ENCODE data around the gene PRSS38. TPM values are rescaled to one million over a fixed set of nuclear protein-coding genes. Genes with fewer than 3 reads are reported as not detected.

PRSS38 gene
- total and polyA plus RNA-seq, 10 of the 15 experiments (the other 5 are each of a cell fraction or from before 2014, with no cell fraction given), result not detected

DNA sequence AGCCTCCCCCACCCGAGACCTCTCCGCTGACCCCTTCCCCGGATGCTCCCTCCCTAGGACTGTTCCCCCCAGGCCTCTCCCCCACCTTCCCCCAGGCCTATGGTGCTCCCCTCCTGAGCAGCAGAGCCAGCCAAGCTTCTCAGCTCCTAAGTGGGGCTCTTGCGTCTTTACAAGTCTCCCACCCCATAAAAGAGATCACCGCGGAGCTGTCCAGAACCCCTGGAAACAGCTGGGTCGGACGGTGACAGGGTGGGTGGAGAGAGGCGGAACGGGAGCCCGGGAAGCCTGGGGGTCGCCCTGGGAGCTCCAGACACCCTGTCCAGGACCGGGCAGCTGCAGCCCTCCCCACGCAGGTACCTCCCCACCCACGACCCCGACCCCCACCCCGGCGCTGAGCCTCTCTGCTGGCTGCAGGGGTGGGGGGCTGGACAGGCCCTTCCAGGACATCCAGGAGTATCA, 71.1 kb downstream of the PRSS38 start:
- intact Hi-C loops (cut with micrococcal nuclease; ENCODE audit: unreplicated experiment) (no loop called here), in situ Hi-C loops (cut with MboI) (no loop called here)
- Histone ChIP-seq H3K4me3 (no peak overlapping the region), H3K27me3 (replicated peaks in 1 of 2; ENCODE audit: control insufficient read depth in 2 of 2, insufficient read depth in 2 of 2, low read length in 1 of 2) (no peaks in the 10 kb centered on the region), H4K20me1 (ENCODE audit: control insufficient read depth, insufficient read depth) (no peaks in the 10 kb centered on the region), H3K36me3 (ENCODE audit: control insufficient read depth in 2 of 2, insufficient read depth in 2 of 2, low read length in 1 of 2) (no peaks in the 10 kb centered on the region), H3K4me1 (ENCODE audit: control insufficient read depth, insufficient read depth, low read length) (no peaks in the 10 kb centered on the region), H3K9me3 (replicated peaks; ENCODE audit: control insufficient read depth, insufficient read depth, low read length) (no peaks in the 10 kb centered on the region), H3K79me2 (ENCODE audit: control insufficient read depth, insufficient read depth, low read length) (no peaks in the 10 kb centered on the region), H3K27ac (ENCODE audit: control insufficient read depth, insufficient read depth) (no peak overlapping the region), H3K9ac (ENCODE audit: control insufficient read depth, insufficient read depth, low read length) (no peak overlapping the region), H2AFZ (ENCODE audit: control insufficient read depth, low read depth, low read length) (no peak overlapping the region), H3K4me2 (ENCODE audit: control insufficient read depth, insufficient read depth) (no peak overlapping the region)
- RAD21 ChIA-PET (ENCODE audit: unreplicated experiment), result no interaction called here
- FAIRE-seq (no peak), DNase-seq (ENCODE audit: low read depth, low spot score) (no peak), ATAC-seq (no peak)
- no peak for TF ChIP-seq SIX5 (IDR thresholded peaks at IDR 0.05; ENCODE audit: low read depth, low read length, severe bottlenecking)
- no peak for TF ChIP-seq POU2F2 (IDR thresholded peaks at IDR 0.05; ENCODE audit: borderline replicate concordance, low read depth, low read length)
- no peak for TF ChIP-seq ZNF207 (IDR thresholded peaks at IDR 0.05; ENCODE audit: borderline replicate concordance)
- TF ChIP-seq, protein P1, sequence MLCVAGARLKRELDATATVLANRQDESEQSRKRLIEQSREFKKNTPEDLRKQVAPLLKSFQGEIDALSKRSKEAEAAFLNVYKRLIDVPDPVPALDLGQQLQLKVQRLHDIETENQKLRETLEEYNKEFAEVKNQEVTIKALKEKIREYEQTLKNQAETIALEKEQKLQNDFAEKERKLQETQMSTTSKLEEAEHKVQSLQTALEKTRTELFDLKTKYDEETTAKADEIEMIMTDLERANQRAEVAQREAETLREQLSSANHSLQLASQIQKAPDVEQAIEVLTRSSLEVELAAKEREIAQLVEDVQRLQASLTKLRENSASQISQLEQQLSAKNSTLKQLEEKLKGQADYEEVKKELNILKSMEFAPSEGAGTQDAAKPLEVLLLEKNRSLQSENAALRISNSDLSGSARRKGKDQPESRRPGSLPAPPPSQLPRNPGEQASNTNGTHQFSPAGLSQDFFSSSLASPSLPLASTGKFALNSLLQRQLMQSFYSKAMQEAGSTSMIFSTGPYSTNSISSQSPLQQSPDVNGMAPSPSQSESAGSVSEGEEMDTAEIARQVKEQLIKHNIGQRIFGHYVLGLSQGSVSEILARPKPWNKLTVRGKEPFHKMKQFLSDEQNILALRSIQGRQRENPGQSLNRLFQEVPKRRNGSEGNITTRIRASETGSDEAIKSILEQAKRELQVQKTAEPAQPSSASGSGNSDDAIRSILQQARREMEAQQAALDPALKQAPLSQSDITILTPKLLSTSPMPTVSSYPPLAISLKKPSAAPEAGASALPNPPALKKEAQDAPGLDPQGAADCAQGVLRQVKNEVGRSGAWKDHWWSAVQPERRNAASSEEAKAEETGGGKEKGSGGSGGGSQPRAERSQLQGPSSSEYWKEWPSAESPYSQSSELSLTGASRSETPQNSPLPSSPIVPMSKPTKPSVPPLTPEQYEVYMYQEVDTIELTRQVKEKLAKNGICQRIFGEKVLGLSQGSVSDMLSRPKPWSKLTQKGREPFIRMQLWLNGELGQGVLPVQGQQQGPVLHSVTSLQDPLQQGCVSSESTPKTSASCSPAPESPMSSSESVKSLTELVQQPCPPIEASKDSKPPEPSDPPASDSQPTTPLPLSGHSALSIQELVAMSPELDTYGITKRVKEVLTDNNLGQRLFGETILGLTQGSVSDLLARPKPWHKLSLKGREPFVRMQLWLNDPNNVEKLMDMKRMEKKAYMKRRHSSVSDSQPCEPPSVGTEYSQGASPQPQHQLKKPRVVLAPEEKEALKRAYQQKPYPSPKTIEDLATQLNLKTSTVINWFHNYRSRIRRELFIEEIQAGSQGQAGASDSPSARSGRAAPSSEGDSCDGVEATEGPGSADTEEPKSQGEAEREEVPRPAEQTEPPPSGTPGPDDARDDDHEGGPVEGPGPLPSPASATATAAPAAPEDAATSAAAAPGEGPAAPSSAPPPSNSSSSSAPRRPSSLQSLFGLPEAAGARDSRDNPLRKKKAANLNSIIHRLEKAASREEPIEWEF (IDR thresholded peaks at IDR 0.05; ENCODE audit: insufficient replicate concordance, low read depth, low read length), result no peak
- no peak for TF ChIP-seq BCL11A (IDR thresholded peaks at IDR 0.05; ENCODE audit: low read depth, low read length)
- TF ChIP-seq NFXL1 (IDR thresholded peaks at IDR 0.05; ENCODE audit: borderline replicate concordance), result no peak
- no peak for TF ChIP-seq EZH2 (IDR thresholded peaks at IDR 0.05; ENCODE audit: borderline replicate concordance, control insufficient read depth, low read depth, low read length)
- no peak for TF ChIP-seq PML (IDR thresholded peaks at IDR 0.05; ENCODE audit: low read length)
- TF ChIP-seq CBFB (IDR thresholded peaks at IDR 0.05; ENCODE audit: low read depth), result no peak
- TF ChIP-seq IKZF2 (IDR thresholded peaks at IDR 0.05), result no peak
- TF ChIP-seq EGR1 (IDR thresholded peaks at IDR 0.05; ENCODE audit: borderline replicate concordance in 1 of 2, low read depth in 2 of 2, low read length in 2 of 2), result no peak
- no peak for TF ChIP-seq PAX8 (IDR thresholded peaks at IDR 0.05)
- no peak for TF ChIP-seq PAX5 (IDR thresholded peaks at IDR 0.05; ENCODE audit: borderline replicate concordance, low read depth, low read length)
- TF ChIP-seq ATF3 (IDR thresholded peaks at IDR 0.05; ENCODE audit: borderline replicate concordance, extremely low read depth, low read depth, low read length), result no peak
- TF ChIP-seq, protein P2, sequence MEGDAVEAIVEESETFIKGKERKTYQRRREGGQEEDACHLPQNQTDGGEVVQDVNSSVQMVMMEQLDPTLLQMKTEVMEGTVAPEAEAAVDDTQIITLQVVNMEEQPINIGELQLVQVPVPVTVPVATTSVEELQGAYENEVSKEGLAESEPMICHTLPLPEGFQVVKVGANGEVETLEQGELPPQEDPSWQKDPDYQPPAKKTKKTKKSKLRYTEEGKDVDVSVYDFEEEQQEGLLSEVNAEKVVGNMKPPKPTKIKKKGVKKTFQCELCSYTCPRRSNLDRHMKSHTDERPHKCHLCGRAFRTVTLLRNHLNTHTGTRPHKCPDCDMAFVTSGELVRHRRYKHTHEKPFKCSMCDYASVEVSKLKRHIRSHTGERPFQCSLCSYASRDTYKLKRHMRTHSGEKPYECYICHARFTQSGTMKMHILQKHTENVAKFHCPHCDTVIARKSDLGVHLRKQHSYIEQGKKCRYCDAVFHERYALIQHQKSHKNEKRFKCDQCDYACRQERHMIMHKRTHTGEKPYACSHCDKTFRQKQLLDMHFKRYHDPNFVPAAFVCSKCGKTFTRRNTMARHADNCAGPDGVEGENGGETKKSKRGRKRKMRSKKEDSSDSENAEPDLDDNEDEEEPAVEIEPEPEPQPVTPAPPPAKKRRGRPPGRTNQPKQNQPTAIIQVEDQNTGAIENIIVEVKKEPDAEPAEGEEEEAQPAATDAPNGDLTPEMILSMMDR (IDR thresholded peaks at IDR 0.05 in 2 of 3, conservative IDR thresholded peaks at IDR 0.05 in 1 of 3; ENCODE audit: control insufficient read depth in 2 of 3, extremely low read depth in 1 of 3, insufficient read depth in 1 of 3, low read depth in 3 of 3, low read length in 3 of 3), result no peak
- no peak for TF ChIP-seq CBX3 (IDR thresholded peaks at IDR 0.05; ENCODE audit: borderline replicate concordance, low read depth)
- no peak for TF ChIP-seq EED (IDR thresholded peaks at IDR 0.05; ENCODE audit: low read depth)
- CTCF ChIA-PET, result no interaction called here
- SMC1A ChIA-PET (ENCODE audit: uncharacterized antibody, unreplicated experiment), result no interaction called here
- POLR2A ChIA-PET, result no interaction called here
- 20% methylated on average over 10 of the region's 18 CpGs for WGBS (ENCODE audit: insufficient coverage, insufficient replicate concordance, low lambda C conversion rate, missing lambda C conversion rate)
- BruUV-seq (replicated peaks), result no TSS peak

Data from GM12878 (cell line).